Stimulated activated CD4-positive, alpha-beta T cell treated with anti-CD3 and anti-CD28 coated beads, TNF-alpha, amount 100 ng/mL, for 1 hour (primary cell): ENCODE data around the gene FLYWCH2.
"Not testable (repeated sequence)": the region's sequence is repeated elsewhere in the genome, so short reads cannot be mapped to it uniquely, and the experiment has no call there.

ENCODE experiments used
- DNase-seq, 3 donors: peaks; one replicate each; pipeline ENCODE4 v3.0.0-alpha.2; 2020; ENCODE audit warnings: low read depth in 3 of 3, low spot score in 1 of 3

The FLYWCH2 gene

DNA sequence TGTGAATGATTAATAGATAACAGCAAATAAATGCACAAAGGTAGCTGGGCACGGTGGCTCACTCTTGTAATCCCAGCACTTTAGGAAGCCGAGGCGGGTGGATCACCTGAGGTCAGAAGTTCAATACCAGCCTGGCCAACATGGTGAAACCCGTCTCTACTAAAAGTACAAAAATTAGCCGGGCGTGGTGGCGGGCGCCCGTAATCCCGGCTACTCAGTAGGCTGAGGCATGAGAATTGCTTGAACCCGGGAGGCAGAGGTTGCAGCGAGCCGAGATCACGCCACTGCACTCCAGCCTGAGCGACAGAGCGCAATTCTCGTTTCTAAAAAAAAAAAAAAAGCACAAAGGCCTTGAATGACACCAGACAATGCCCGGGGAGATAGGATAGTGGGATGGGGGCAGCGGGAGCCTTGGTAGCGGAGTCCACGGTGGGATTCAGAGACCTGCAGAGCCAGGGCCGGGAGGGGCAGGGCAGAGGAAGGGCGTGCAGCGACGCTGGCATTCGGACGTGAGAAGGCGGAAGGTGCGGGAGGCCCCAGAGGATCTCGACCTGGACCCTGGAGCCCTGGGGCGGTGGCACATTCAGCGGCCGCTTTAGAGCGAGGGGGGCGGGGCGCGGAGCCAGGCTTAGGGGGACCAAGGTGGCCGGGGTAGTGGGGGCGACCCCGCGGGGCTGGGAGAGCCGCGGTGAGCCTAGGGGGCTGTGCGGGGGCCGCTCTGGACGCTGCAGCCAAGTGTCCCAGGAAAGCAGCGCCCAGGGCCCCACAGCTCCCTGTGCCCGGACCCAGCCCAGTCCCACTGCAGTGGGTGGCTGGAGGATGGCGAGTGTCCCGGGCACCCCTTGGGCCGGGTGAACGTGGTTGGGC lies 999 bp upstream of the FLYWCH2 start:
- no peak for DNase-seq

DNA sequence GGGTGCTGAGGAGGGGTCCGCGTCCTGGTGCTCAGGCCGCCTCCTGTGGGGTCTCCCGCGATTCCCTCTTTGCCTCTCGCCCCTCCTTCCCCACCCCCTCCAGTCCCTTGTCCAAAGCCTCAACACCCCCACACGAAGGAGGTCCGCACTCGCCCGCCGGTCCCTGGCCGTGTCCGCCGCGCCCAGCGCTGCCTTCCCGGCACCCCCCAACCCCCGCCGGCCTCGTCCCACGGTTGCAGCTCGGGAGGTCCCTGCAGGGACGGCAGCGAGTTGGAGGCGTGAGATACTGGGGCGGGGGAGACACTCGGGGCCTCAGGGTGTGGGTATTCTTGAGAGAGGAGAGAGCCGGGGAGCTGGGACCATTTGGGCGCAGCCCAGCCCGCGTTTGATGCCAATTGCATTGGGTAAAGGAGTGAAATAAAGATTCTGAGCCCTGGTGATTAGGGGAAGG lies 468 bp downstream of the FLYWCH2 start:
- no peak for DNase-seq

DNA sequence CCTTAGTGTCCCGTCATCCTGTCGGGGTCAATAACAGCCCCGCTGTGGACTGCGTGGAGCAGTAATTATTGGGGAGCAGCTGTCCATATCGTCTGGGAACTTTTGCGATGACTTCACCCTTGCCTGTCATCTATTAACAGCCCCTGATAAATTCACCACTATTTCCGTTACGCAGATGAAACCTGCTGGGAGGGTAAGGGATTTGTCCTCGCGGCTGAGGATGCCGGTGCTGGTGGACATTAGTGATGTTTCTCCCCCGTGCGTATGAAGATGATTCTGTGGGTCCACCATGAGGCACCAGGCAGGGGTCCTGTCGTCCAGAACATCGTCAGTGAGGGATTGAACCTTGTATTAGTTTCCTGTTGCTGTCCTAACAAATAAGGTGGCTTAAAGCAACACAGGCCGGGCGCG lies 1.0 kb downstream of the FLYWCH2 start:
- no peak for DNase-seq

DNA sequence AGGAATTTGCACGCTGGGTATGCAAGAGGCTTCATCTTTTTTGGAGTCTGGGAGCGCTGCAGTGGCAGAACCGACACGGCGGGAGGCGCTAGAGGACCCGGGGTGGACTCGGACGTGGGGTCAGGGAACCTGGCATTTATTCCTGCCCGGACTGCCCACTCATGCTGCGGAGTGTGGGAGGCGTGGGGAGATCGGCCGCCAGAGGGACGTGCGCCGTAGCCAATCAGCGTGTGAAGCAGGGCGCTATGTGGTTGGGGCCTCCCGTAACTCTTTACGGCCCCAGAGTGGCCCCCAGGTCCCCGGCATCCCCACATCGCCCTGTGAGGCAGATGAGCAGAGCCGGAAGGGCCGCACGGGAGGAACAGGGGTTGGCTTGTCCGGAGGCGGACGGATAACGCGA lies 11.2 kb downstream of the FLYWCH2 start:
- no peak for DNase-seq

DNA sequence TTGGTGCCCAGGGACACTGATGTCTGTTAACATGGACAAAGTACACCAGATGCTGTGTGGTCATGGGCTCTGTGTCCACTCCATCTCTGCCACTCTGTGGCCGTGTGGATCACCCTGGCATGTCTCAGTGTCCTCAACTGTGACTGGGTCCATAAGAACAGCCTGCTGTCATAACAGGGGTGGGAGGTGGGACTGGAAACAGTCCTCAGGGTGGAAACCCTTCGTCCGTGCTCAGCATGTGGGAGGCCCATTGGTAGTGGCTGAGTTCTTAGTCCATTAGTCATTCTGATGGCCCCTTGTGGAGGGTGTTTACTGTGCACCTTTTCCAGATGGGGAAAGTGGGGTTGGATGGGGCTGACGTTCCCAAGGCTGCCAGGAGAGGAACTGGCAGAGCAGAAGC lies 12.8 kb downstream of the FLYWCH2 start:
- no peak for DNase-seq

DNA sequence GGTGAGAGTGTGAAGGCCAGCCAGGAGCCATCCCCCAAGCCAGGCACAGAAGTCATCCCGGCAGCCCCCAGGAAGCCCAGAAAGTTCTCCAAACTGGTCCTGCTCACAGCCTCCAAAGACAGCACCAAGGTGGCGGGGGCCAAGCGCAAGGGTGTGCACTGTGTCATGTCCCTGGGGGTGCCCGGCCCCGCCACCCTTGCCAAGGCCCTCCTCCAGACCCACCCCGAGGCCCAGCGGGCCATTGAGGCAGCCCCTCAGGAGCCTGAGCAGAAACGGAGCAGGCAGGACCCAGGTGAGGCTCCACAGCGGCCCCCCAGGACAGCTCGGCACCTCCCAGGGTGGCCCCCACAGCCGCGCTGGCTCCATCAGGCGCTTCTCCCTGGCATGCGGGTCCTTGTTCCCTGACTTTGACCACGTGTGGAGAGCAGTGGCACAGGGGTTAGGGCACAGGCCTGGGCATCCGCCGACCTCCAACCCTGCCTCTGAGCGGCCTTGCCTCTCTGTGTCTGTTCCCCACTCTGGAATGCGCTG lies 13.5 kb downstream of the FLYWCH2 start:
- no peak for DNase-seq

DNA sequence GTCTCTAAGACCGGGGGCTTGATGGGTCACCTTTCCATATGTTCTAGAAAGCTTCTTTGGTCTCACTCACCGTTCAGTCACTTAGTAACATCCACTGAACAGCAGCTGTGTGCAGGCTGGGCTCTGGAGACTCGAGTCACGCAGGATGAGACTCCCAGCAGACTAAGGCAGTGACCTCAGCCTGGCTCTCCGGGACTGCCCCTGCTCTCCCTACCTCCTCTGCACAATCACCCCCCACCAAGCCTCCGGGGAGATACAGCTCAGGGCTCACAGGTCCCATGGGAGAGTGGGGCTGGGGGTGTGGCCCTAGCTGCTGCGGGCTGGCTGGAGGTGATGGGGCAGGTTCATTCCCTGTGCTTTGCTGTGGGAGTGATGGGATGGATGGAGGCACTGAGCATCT lies 14.1 kb downstream of the FLYWCH2 start:
- no peak for DNase-seq

DNA sequence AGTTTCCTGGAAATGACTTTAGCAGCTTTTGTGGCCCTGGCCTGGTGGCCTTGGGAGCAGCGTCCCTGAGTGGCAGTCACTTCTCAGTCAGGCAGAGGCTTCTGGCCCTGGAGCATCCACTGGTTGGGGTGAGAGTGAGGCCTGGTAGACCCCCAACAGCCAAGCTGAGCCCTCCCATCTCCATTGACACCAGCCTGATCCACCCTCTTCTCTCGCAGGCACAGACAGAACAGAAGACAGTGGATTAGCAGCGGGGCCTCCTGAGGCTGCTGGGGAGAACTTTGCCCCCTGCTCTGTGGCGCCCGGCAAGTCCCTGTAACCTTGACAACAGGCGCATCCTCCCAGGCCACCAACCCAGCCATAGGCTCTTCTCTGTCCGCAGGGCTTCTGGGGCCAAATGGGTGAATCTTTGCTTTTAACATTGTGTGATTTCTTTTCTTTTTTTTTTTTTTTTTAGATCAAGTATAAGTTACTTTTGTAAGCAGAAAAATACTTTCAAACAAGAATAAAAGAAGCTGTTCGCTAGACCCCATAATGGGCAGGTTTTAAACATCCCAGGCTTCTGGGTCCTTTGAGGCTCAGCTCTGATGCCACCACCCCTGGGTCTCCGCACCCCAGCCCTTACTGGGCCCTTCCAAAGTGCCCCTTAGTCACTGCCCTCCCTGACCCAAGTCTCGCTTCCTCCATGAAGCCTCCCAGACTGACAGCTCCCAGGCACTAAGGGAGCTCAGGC lies 16.0 kb downstream of the FLYWCH2 start:
- DNase-seq, result no peak

DNA sequence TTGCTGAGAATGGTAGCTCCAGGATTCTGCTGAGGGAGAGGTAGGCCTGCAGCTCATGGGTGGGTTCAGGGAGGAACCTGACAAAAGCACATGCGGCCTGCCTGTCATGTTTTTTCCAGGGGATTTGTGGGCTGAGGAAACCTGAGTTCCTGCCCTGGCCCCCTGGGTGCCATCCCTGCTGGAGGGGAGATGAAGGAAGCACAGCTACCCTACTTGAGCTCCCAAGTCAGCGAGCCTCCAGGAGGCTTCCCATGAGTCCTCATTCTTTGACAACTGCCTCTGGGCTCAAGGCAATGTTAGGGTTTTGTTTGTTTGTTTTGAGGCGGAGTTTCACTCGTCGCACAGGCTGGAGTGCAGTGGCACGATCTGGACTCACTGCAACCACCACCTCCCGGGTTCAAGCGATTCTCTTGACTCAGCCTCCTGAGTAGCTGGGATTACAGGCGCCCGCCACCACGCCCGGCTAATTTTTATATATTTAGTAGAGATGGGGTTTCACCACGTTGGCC lies 16.6 kb downstream of the FLYWCH2 start:
- DNase-seq, result no peak

DNA sequence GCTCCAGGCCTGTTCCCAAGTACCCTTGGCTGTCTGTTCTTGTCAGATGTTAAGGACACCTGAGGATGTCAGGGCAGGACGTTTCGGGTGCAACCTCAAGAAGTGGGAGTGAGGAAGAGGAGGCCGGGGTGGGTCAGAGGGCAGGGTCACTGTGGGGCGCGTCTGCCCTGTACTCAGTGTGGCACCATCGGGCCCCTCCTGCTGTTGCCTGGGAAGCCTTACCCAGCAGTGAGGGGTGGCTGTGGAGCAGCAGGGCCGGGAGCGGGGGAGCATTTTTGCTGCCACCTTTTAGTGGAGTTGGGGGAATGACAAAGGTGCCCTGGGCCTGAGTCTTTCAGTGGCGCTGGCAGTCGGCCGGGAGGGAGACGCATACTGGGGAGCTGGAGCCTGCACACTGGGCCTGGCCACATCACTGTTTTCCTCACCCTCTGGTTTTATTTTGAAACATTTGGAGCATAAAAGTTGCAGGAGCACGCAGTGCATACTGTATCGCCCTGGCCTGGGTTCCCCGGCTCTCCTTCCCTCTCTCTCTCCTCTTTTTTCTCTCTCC lies 17.6 kb downstream of the FLYWCH2 start:
- no peak for DNase-seq

DNA sequence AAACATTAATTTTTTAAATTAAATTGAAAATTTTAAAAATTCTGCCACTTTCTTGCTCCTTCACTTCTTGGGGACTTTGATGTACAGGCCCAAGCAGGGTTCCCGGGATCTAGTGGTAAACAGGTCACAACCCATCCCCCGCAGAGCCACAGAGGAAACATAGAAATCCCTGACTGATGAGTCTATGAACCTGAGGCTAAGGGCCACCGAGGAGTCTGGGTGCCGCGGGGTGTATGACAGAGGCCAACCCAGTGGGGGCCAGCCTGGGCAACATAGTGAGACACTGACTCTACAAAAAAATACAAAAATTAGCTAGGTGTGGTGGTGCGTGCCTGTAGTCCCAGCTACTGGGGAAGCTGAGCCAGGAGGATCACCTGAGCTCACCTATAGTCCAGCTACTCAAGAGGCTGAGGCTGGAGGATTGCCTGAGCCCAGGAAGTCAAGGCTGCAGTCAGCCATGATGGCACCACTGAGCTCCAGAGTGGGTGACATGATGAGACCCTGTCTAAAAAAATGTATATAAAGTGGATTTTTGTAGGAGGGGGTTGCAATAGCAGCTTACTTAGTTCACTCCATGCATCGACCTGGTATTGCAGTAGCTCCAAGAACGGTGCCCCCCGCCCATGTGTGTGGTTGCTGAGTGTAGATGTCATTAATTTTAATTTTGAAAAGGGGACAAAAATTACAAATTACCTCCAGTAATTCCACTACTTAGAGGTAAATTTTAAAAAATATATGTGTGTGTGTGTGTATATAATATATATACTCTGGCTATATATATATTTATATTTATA lies 19.5 kb downstream of the FLYWCH2 start:
- no peak for DNase-seq

DNA sequence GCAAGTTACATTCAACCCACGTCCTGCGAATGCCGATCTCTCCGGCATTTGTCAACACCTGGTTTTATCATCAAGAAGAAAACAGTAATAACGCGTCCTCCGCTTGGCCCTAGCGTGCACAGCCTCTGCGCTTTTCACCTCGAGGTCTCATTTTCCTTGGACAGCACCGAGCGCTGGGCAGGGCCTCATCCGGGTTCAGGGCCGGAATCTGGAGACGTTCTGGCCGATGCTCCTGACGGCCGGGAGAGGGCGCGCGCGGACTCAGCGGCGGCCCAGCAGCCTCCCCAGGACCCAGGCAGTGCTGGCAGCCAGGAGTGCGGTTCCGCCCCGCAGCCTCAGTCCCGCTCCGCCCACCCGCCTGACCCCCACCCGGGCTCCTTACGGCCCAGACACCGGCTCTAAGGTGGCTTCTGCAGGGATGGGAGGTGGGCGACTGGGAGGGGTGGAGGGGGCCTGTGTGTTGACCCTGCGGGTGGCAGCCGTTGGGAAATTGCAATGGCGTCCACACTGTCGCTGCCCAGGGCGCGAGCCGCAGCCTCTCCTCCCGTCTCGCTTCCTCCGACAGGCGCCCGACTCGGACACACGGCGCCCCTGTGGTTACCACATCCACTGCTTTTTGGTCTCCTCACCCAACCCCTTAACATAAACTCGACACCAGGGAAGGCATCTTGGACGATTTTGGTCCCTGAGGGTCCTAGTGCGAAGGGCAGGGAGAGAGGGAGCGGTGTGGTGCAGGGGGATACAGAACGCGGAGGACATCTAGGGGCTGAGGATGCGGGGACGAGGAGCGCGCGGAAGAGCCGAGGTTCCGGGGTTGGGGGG lies 21.3 kb downstream of the FLYWCH2 start:
- peak; percentile 49 to 64 (median 57) for DNase-seq

DNA sequence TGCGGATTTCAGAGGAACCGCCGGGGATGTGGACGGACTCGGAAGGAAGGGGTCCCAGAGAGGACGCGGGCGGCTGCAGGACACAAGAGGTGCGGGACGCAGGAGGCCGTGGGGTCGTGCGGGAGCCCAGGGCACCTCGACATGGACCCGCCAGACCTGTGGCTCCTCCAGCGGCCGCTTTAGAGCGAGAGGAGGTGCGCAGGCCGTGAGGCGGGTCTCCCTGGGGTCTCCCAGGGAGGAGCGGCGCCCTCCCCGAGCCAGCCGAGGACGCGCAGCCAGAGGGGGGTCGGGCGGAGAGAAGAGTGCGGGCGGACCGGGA lies 21.9 kb downstream of the FLYWCH2 start:
- no peak for DNase-seq

DNA sequence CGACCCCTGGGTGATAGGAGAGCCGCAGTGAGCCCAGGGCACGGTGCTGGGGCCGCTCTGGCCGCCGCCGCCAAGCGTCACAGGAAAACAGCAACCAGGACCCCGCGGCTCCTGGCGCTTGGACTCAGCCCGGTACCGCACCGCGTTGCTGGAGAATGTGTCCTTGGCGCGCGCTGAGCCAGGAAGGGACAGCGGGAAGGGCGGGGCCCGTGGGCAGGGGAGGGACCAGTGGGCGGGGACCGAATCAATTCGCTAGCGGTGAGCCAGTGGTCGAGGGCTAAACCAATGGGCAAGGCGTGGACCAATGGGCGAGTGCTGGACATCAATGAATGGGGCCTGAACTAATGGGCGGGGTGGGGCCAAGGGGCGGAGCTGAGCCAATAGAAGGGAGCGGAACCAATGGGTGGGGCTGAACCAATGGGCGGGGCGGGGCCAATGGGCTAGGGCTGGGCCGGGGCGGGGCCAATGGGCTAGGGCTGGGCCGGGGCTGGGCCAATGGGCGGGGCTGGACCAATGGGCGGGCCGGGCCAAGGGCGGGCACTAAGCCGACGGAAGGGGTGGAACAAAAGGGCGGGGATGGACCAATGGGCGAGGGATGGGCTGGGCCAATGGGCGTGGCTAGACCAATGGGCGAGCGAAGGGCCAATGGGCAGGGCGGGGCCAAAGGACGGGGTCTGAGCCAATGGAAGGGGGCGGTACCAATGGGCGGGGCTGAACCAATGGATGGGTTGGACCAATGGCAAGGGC lies 22.4 kb downstream of the FLYWCH2 start:
- DNase-seq, result peak; percentile 51 to 80 (median 78)

DNA sequence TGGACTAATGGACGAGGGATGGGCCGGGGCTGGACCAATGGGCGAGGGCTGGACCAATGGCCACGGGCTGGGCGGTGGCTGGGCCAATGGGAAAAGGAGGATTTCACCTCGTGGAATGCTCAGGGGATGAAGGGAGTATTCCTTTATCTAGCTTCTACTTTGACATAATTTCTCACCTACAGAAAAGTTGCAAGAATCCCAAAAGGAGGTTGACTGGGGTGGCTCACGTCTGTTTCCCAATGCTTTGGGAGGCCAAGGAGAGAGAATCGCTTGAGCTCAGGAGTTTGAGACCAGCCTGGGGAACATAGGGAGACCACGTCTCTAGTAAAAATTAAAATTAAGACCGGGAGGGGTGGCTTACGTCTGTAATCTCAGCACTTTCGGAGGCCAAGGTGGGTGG lies 23.0 kb downstream of the FLYWCH2 start:
- no peak for DNase-seq

DNA sequence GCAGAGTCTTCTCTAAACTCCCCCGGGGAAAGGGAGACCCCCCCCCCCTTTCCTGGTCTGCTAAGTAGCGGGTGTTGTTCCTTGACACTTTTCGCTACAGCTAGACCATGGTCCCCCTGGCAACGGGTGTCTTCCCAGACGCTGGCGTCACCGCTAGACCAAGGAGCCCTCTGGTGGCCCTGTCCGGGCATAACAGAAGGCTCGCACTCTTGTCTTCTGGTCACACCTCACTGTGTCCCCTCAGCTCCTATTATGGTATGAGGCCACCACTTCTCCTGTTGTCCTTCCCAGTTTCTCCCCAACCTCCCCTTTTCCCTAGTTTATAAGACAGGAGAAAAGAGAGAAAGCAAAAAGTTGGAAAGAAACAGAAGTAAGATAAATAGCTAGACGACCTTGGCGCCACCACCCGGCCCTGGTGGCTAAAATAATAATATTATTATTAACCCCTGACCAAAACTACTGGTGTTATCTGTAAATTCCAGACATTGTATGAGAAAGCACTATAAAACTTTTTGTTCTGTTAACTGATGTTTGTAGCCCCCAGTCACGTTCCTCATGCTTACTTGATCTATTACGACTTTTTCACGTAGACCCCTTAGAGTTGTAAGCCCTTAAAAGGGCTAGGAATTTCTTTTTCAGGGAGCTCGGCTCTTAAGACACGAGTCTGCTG lies 24.2 kb downstream of the FLYWCH2 start:
- DNase-seq, result not testable (repeated sequence)

DNA sequence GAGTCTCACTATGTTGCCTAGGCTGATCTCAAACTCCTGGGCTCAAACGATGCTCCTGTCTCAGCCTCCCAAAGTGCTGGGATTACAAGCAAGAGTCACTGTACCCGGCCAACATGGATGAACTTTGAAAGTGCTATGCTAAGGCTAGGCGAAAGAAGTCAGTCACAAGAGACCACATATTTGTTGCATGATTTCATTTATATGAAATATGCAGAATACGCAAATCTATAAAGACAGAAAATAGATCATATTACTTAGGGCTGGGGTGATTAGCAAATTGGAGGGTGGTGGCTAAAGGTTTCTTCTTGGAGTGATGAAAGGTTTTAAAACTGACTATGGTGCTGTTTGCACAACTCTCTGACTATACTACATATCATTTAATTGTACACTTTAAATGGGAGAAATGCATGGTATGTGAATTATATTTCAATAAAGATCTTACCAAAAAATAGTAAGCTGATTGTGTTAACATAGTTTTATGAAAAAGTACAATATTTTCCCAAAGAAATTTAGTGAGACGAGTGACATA lies 27.5 kb downstream of the FLYWCH2 start:
- DNase-seq, result no peak

DNA sequence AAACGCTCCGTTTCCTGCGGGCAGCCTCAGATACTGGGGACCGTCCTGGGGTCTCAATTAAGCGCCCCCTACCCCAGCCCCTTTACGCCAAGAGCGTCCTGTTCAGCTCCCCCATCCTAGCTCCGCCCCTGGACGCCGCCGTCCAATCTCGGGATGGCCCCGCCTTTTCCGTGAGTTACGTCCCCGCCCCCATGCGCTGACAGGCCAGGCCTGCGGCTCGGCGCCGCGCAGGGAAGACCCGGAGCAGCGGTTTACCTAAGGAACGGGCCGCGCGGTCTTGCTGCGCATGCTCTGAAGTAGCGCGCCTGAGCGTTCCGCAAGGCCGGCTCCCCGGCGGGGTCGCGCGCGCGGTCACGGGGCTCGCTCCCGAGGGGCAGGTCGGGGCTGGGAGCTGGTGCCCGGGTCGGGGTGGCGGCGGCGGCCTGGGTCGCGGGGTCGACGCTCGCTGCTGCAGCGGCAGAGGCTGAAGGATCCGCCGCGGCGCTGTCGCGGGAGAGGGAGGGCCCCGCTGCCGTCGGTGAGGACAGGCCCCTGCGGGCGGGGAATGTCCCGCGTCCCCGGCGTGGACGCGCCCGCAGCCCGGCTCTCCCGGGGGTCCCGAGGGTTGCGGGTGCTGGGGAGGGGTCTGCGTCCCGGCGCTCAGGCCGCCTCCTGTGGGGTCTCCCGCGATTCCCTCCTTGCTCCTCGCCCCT lies 28.8 kb downstream of the FLYWCH2 start, which contains the start of gene FLYWCH1:
FLYWCH1 (plus strand) TSS at position 294 of the 692 bp plus-strand sequence. CDS start 17,755 bp downstream, outside the sequence.
- DNase-seq, result peak; percentile 95 to 98 (median 96)
